PC-9 (cell line): Measurements from ENCODE around the gene HOXC9. TPM values are rescaled to one million over a fixed set of nuclear protein-coding genes. Genes with fewer than 3 reads are reported as not detected.

Experiments used
- BruUV-seq: library from RNA; stranded (reverse); fragments of 400-500 nt; replicated peaks from 2 replicates; lab custom pipeline; 2021; lab: Mats Ljungman, UMichigan
- CTCF ChIA-PET: fragments of 300-600 bp; sonication (Branson Sonifier 250); formaldehyde crosslinking; loops from one replicate; lab custom pipeline; 2022; ENCODE audit warnings: antibody characterized with exemption; lab: Charles Lee
- POLR2A ChIA-PET: fragments of 300-600 bp; sonication (Branson Sonifier 250); formaldehyde crosslinking; loops from one replicate; lab custom pipeline; 2022; ENCODE audit warnings: antibody characterized with exemption; ENCODE audit not compliant: unreplicated experiment; lab: Charles Lee
- DNase-seq, 2 experiments: peaks; one replicate each; pipeline versions ENCODE4 v3.0.0 to v3.0.0-alpha.2; 2015 to 2022; ENCODE audit warnings: mixed read lengths in 1 of 2
- H2AFZ ChIP-seq: fragments of 200-600 bp; sonication (generic); 2 replicates; pipeline ENCODE4 v1.8.1; 2017; ENCODE audit warnings: antibody characterized with exemption
- H3F3A ChIP-seq: fragments of 200-600 bp; sonication (generic); 2 replicates; pipeline ENCODE4 v1.8.1; 2017; ENCODE audit warnings: antibody characterized with exemption, mild to moderate bottlenecking, low read depth; ENCODE audit not compliant: insufficient read depth
- H3K27ac ChIP-seq: fragments of 200-600 bp; sonication (generic); 2 replicates; pipeline ENCODE4 v1.6.1; 2016; ENCODE audit warnings: mixed run types
- H3K27me3 ChIP-seq: fragments of 200-600 bp; sonication (generic); 2 replicates; pipeline ENCODE4 v1.6.1; 2016; ENCODE audit warnings: low read depth, mixed run types; ENCODE audit not compliant: insufficient read depth
- H3K36me3 ChIP-seq: fragments of 200-600 bp; sonication (generic); 2 replicates; pipeline ENCODE4 v1.6.1; 2016; ENCODE audit warnings: low read depth, mixed run types
- H3K4me1 ChIP-seq: fragments of 200-600 bp; sonication (generic); replicated peaks from 2 replicates; pipeline ENCODE4 v1.6.1; 2016; ENCODE audit warnings: mixed run types; ENCODE audit not compliant: insufficient read depth
- H3K4me2 ChIP-seq: fragments of 200-600 bp; sonication (generic); 2 replicates; pipeline ENCODE4 v1.6.1; 2017; ENCODE audit warnings: mixed run types
- H3K4me3 ChIP-seq: fragments of 200-600 bp; sonication (generic); 2 replicates; pipeline ENCODE4 v1.6.1; 2016; ENCODE audit warnings: mixed run types
- H3K79me2 ChIP-seq: fragments of 200-600 bp; sonication (generic); 2 replicates; pipeline ENCODE4 v1.6.1; 2017; ENCODE audit warnings: low read depth, mixed run types
- H3K9me2 ChIP-seq: fragments of 200-600 bp; sonication (generic); 2 replicates; pipeline ENCODE4 v1.8.1; 2017; ENCODE audit warnings: mild to moderate bottlenecking; ENCODE audit not compliant: insufficient read depth
- H3K9me3 ChIP-seq: fragments of 200-600 bp; sonication (generic); 2 replicates; pipeline ENCODE4 v1.8.1; 2016; ENCODE audit warnings: low read depth; ENCODE audit not compliant: insufficient read depth
- H4K20me1 ChIP-seq: fragments of 200-600 bp; sonication (generic); 2 replicates; pipeline ENCODE4 v1.8.1; 2017; ENCODE audit not compliant: insufficient read depth
- CTCF ChIP-seq: fragments of 200-600 bp; sonication (generic); conservative IDR thresholded peaks from 2 replicates; pipeline ENCODE4 v1.6.1; 2017; ENCODE audit warnings: mixed run types, antibody characterized with exemption, mild to moderate bottlenecking, moderate library complexity
- EZH2 ChIP-seq: fragments of 200-600 bp; sonication (generic); IDR thresholded peaks from 2 replicates; pipeline ENCODE4 v1.8.0; 2017; ENCODE audit warnings: antibody characterized with exemption, low read depth
- intact Hi-C: fragments of 100-400 bp; cut with micrococcal nuclease; formaldehyde crosslinking; loops from one replicate; pipeline ENCODE4 v1.10.0; 2022; ENCODE audit not compliant: unreplicated experiment
- total RNA-seq: library from RNA; stranded (reverse); gene quantifications from 2 replicates; pipeline ENCODE4 v1.2.3, GENCODE V29; 2021

HOXC9 gene
- total RNA-seq, 1 experiment from 2014 or later = 10.2 TPM

GRCh38 chr12:53990311-53991076, 9.5 kb upstream of the HOXC9 start:
- POLR2A ChIA-PET = no interaction called here

GRCh38 chr12:53991077-53991460, 8.9 kb upstream of the HOXC9 start:
- no peak overlapping the region for H3K27ac ChIP-seq
- ChIA-PET POLR2A (interaction anchor here (0.5 kb wide), 1 partner anchor 56 kb away, joined by 4 read pairs; no protein-coding TSS in a partner anchor), CTCF (interaction anchor here (0.6 to 0.7 kb wide), 3 partner anchors 11 to 238 kb away, joined by 3 read pairs; no protein-coding TSS in a partner anchor)
- no peak overlapping the region for H3K4me2 ChIP-seq
- no peak overlapping the region for H2AFZ ChIP-seq
- no peak for DNase-seq
- H3K79me2 ChIP-seq = peaks cover 6% of the 10 kb centered on the region; the same call in 1 of the 2 replicates
- H3K27me3 ChIP-seq = no peaks in the 10 kb centered on the region
- H4K20me1 ChIP-seq = no peaks in the 10 kb centered on the region
- intact Hi-C loops = no loop called here
- no TSS peak for BruUV-seq
- no peak for TF ChIP-seq EZH2
- TF ChIP-seq CTCF = no peak
- H3K36me3 ChIP-seq = no peaks in the 10 kb centered on the region
- H3K9me2 ChIP-seq = no peaks in the 10 kb centered on the region
- no peak overlapping the region for H3K4me3 ChIP-seq
- H3K9me3 ChIP-seq = no peaks in the 10 kb centered on the region
- peaks cover 14% of the 10 kb centered on the region; the same call in 1 of the 2 replicates for H3F3A ChIP-seq
- H3K4me1 ChIP-seq = peaks cover 33% of the 10 kb centered on the region

More at GRCh38 chr12:53990311-53991076, 9.5 kb upstream of the HOXC9 start:
- no peak overlapping the region for H3K4me3 ChIP-seq
- BruUV-seq = no TSS peak
- DNase-seq = no peak
- no peak for TF ChIP-seq CTCF
- TF ChIP-seq EZH2 = no peak
- CTCF ChIA-PET = interaction anchor here (0.6 kb wide), 2 partner anchors 12 to 238 kb away, joined by 3 read pairs; no protein-coding TSS in a partner anchor
- no peaks in the 10 kb centered on the region for H3K36me3 ChIP-seq
- H3K9me3 ChIP-seq = no peaks in the 10 kb centered on the region
- H3K9me2 ChIP-seq = no peaks in the 10 kb centered on the region
- H3K79me2 ChIP-seq = 0 out of 2 replicates have a peak, but pooled peaks cover 3% of the 10 kb centered on the region
- peaks cover 33% of the 10 kb centered on the region for H3K4me1 ChIP-seq
- H3K27me3 ChIP-seq = no peaks in the 10 kb centered on the region
- H2AFZ ChIP-seq = no peak overlapping the region
- no peak overlapping the region; the same call in 1 of the 2 replicates for H3K4me2 ChIP-seq
- no peaks in the 10 kb centered on the region for H4K20me1 ChIP-seq
- H3K27ac ChIP-seq = no peak overlapping the region
- peaks cover 14% of the 10 kb centered on the region; the same call in 1 of the 2 replicates for H3F3A ChIP-seq
- intact Hi-C loops = no loop called here

- Histone ChIP-seq H2AFZ (no peak overlapping the region), H3F3A (peaks cover 14% of the 10 kb centered on the region; the same call in 1 of the 2 replicates), H3K9me2 (no peaks in the 10 kb centered on the region), H3K27ac (no peak overlapping the region), H4K20me1 (no peaks in the 10 kb centered on the region), H3K27me3 (no peaks in the 10 kb centered on the region), H3K4me3 (no peak overlapping the region), H3K36me3 (no peaks in the 10 kb centered on the region), H3K4me2 (no peak overlapping the region), H3K9me3 (no peaks in the 10 kb centered on the region), H3K4me1 (peaks cover 37% of the 10 kb centered on the region), H3K79me2 (peaks cover 12% of the 10 kb centered on the region; the same call in 1 of the 2 replicates)
- DNase-seq = no peak
- ChIA-PET POLR2A (no interaction called here), CTCF (interaction anchor here (0.7 kb wide), 1 partner anchor 366 kb away, joined by 5 read pairs; no protein-coding TSS in a partner anchor)
- BruUV-seq = no TSS peak
- TF ChIP-seq EZH2 (no peak), CTCF (no peak)
- intact Hi-C loops = no loop called here
Measured at GRCh38 chr12:53992377-53992889, 7.5 kb upstream of the HOXC9 start.
